Astrocyte (in vitro differentiated cells and primary cell): ENCODE results near the gene IL20RB.

Source experiments
- EZH2 ChIP-seq: IDR thresholded peaks from 2 replicates; pipeline ENCODE4 v1.6.1; 2012; ENCODE audit warnings: mild to moderate bottlenecking, low read length, inconsistent platforms; ENCODE audit not compliant: insufficient read depth
- TF ChIP-seq, protein P1 (sequence below): IDR thresholded peaks from 2 replicates; pipeline ENCODE4 v1.5.1; 2011; ENCODE audit warnings: low read depth, mild to moderate bottlenecking, inconsistent platforms, low read length, moderate library complexity; ENCODE audit not compliant: insufficient read depth

DNA sequence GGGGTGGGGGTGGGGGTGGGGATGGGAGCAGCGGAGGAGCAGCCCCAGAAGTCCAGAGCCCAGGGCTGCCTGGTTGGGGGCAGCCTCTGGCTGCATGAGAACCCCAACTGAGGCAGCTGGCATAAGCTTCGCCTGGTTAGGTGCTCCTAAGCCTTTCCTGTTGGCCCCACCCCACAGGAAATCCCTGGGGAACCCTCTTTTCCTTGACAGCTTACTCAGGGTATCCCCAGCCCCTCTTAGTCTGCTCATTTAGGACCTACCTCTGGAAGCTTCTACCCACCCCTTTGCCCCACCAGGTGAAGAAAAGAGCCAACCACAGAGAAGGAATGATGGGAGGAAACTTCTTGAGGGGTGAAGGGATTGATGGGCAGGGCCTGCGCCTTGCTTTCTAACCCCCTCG, 53.4 kb downstream of the IL20RB start:
- TF ChIP-seq, protein P1, sequence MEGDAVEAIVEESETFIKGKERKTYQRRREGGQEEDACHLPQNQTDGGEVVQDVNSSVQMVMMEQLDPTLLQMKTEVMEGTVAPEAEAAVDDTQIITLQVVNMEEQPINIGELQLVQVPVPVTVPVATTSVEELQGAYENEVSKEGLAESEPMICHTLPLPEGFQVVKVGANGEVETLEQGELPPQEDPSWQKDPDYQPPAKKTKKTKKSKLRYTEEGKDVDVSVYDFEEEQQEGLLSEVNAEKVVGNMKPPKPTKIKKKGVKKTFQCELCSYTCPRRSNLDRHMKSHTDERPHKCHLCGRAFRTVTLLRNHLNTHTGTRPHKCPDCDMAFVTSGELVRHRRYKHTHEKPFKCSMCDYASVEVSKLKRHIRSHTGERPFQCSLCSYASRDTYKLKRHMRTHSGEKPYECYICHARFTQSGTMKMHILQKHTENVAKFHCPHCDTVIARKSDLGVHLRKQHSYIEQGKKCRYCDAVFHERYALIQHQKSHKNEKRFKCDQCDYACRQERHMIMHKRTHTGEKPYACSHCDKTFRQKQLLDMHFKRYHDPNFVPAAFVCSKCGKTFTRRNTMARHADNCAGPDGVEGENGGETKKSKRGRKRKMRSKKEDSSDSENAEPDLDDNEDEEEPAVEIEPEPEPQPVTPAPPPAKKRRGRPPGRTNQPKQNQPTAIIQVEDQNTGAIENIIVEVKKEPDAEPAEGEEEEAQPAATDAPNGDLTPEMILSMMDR: no peak
- TF ChIP-seq EZH2: no peak
